Measurements from ENCODE around the gene CD22.

CD22 gene

GRCh38 chr19:35296644-35297514, 32.1 kb upstream of the CD22 start:
- no peak for DNase-seq

GRCh38 chr19:35297515-35297848, 31.5 kb upstream of the CD22 start:
- no peak for DNase-seq

DNA sequence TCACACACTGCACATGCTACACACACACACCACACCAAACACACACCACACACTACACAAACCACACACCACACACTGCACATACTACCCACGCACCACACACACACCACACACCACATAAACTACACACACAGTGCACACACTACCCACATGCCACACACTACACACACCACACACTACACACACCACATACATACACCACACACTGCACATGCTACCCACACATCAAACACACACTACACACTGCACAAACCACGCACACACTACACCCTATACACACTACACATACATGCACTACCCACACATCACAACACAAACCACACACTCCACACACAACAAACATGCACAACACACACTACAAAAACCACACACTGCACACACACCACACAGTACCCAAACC, 31.1 kb upstream of the CD22 start:
- no peak for DNase-seq

- DNase-seq: no peak
Measured at GRCh38 chr19:35298561-35298972, 30.4 kb upstream of the CD22 start.

DNA sequence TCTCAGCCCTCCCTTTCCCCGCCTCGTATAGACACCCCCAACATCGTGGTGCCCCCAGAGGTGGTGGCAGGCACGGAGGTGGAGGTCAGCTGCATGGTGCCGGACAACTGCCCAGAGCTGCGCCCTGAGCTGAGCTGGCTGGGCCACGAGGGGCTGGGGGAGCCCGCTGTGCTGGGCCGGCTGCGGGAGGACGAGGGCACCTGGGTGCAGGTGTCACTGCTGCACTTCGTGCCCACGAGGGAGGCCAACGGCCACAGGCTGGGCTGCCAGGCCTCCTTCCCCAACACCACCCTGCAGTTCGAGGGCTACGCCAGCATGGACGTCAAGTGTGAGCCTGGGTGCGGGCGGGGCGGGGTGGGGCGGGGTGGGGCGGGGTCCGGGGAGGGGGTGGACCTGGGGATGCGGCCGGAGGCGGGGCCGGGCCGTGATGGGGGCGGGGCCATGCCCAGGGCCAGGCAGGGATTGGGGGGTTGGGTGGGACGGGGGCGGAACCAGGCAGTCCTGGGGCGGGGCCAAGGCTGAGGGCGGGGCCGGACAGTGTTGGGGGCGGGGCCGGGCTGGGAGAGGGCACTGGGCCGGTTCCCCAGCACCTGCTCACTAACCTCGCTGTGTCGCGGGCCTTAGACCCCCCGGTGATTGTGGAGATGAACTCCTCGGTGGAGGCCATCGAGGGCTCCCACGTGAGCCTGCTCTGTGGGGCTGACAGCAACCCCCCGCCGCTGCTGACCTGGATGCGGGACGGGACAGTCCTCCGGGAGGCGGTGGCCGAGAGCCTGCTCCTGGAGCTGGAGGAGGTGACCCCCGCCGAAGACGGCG, 29.3 kb upstream of the CD22 start:
- DNase-seq: no peak

GRCh38 chr19:35300339-35300649, 28.7 kb upstream of the CD22 start:
- no peak for DNase-seq

DNA sequence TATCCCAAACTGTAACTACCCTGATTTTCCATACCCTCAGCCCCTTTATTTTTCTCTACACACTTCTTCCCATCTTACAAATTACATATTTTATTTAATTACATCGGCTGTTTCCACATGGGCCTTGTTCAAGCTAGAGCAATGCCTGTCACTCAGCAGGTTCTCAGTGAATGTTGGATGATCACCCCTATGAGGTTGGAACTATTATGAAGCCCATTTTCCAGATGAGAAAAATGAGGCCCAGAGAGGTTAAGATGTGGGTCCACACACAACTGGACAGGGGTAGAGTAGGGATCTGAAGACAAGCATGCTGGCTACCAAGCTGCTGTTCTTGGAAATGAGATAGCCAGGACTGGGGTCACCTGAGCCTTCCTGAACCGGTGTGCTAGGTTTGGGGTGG, 27.0 kb upstream of the CD22 start:
- DNase-seq: no peak

DNA sequence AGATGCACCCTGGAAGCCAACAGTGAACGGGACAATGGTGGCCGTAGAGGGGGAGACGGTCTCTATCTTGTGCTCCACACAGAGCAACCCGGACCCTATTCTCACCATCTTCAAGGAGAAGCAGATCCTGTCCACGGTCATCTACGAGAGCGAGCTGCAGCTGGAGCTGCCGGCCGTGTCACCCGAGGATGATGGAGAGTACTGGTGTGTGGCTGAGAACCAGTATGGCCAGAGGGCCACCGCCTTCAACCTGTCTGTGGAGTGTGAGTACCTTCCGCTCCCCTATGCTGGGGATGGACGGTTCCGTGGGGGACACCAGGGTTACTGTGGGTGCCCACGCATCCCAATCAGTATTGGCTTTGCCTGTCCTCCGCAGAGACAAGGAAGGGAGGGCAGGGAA, 26.5 kb upstream of the CD22 start:
- no peak for DNase-seq

DNA sequence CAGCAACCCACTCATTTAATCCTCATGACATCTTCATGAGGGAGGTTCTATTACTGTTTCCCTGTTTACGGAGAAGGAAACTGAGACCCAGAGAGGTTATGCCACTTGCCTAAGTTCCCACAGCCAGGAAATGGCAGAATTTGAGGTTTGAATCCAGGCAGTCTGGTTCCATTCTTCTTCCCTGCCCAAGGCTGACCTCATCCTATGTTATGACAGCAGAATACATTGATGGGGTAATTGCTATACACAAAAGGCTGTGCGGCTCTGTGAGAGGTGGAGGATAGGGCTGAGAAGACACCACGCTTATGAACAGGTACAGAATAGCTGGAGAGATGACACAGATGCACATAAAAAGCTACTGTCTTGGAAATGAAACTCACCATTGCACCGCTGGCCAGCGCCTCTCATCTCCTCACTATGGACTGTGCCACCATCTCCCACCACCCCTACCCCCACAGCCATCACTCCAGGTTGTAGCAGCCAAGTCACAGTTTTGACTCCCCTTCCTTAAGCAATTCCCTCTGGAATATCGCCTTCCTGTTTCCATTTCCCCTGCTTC, 25.6 kb upstream of the CD22 start:
- no peak for DNase-seq

DNA sequence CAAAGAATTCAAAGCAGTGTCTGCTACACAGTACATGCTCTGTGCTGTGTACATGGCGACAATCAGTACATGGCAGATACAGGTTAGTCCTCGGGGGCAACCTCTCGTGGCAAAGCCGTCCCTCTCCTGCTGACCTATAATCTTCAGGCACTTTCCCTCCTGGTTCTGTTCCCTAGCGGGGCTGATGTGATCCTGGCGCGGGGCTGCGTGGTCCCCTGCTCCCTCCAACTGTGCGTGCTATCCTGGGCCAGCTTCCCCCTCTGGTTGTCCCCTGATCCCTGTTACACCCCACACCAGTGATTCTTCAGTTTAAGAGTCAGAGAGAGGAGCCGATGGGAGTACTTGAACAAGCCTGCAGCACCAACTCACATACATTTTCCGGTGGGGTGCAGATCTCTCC, 25.0 kb upstream of the CD22 start:
- no peak for DNase-seq

DNA sequence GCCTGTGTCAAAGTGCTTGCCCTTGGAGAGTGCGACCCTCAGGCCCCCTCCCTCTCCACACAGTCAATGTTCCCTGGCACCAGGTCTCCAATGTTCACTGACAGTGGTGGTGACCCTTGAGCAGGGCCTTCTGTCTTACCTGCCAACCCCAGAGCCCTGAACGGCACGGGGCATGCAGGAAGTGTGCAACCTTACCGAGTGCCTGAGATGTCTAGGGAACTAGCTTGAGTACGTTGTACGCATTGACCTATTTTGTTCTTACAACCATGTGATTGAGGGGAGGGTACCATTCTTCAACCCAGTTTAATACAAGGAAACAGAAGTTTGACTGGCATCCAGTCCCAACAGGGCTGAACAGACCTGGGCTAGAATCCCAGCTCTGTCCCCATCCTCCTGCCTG, 23.8 kb upstream of the CD22 start:
- no peak for DNase-seq

DNA sequence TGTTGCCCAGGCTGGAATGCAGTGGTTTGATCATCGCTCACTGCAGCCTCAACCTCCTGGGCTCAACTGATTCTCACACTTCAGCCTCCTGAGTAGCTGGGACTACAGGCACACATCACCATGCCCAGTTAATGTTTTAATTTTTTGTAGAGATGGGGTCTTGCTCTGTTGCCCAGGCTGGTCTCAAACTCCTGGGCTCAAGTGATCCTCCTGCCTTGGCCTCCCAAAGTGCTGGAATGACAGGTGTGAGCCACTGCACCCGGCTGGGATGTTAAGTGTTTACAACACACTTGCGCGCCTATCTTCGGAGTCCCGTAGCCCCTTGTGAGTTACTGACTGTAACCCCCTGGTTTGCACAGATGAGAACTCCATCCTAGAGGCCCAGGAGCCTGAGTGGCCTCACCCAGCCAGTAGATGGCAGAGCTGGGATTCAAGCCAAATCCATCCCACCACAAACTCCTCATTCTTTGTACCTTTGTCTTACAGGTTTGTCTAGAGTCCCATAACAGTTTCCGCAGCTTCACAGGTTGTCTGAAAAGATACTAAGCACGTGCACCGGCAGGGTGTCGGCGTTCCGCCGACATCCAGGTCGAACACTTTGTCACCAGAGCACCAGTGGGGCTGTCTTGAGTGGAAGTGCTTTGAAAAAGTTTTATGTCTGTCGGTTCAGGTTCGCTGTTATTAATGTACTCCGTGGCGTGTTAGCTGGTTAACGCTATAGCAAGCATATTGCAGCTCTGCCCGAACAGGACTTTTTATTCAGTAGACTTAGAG, 22.3 kb upstream of the CD22 start:
- peak; percentile 20 for DNase-seq

- no peak for DNase-seq
Measured at GRCh38 chr19:35307931-35308330, 21.1 kb upstream of the CD22 start.

- DNase-seq: no peak
Measured at GRCh38 chr19:35308910-35309309, 20.1 kb upstream of the CD22 start.

DNA sequence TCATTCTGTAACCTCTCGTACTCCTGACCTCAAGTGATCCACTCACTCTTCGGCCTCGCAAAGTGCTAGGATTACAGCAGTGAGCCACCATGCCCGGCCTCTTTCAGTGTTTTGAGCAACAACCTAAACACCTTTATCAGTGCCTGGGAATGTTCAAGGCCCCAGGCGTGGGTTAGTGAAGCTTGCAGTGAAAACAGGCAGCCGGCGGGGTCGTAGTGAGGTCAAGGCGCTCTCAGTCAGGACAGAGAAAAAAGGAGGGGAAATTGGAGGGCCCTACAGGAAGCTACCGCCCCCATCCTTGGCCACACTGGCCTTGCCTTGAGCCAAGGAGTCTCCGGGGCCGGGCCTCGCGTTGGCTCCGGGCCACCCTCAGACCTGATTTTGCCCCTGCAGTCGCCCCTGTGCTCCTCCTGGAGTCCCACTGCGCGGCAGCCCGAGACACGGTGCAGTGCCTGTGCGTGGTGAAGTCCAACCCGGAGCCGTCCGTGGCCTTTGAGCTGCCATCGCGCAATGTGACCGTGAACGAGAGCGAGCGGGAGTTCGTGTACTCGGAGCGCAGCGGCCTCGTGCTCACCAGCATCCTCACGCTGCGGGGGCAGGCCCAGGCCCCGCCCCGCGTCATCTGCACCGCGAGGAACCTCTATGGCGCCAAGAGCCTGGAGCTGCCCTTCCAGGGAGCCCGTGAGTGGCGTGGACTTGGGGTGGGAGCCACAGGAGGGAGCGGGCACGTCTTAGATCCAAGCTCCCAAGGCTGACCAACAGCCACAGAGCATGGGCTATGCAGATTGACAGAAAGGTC, 19.3 kb upstream of the CD22 start:
- no peak for DNase-seq

GRCh38 chr19:35310331-35310730, 18.7 kb upstream of the CD22 start:
- no peak for DNase-seq

- DNase-seq: no peak
Measured at GRCh38 chr19:35310811-35311465, 18.0 kb upstream of the CD22 start.

GRCh38 chr19:35311901-35312665, 16.9 kb upstream of the CD22 start:
- no peak for DNase-seq

DNA sequence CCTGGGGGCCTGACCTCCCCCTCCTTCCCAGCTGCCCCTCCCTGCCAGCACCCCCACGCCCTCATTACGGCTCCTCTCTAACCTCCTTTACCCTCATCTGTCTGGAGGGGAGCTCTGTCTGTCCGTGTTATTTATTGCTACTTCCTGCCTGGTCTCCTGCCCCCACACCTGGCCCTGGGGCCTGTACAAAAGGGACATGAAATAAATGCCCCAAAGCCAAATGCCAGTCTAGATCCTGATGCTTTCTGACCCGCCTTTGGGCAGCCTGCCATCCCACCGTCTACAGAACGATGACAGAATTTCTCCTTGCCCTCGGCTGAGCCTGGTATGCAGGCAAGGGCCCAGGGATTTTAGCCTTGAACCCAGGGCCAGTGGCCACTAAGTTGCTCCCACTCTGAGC, 15.4 kb upstream of the CD22 start:
- no peak for DNase-seq

- no peak for DNase-seq
Measured at GRCh38 chr19:35314031-35314430, 15.0 kb upstream of the CD22 start.

GRCh38 chr19:35314858-35315470, 14.0 kb upstream of the CD22 start:
- DNase-seq: no peak
